Gastrocnemius medialis (tissue), 4 donors: ENCODE results near the gene EXD3.

Source experiments
- POLR2A ChIP-seq, 2 donors: fragments of 450-650 bp; IDR thresholded peaks; one replicate each; pipeline ENCODE4 v1.6.1; 2017; ENCODE audit warnings: antibody characterized with exemption in 2 of 2, mild to moderate bottlenecking in 2 of 2, moderate library complexity in 2 of 2
- TF ChIP-seq, protein P1 (sequence below), 5 experiments: fragments of 450-650 bp in 3 of 5; fragments of 200-600 bp in 2 of 5; sonication (generic) in 2 of 5; IDR thresholded peaks in 4 of 5; conservative IDR thresholded peaks in 1 of 5; 1 replicate in 4 of 5; 2 replicates in 1 of 5; pipeline ENCODE4 v1.5.1; 2016 to 2019; ENCODE audit warnings: antibody characterized with exemption in 5 of 5, mild to moderate bottlenecking in 3 of 5, moderate library complexity in 3 of 5

DNA sequence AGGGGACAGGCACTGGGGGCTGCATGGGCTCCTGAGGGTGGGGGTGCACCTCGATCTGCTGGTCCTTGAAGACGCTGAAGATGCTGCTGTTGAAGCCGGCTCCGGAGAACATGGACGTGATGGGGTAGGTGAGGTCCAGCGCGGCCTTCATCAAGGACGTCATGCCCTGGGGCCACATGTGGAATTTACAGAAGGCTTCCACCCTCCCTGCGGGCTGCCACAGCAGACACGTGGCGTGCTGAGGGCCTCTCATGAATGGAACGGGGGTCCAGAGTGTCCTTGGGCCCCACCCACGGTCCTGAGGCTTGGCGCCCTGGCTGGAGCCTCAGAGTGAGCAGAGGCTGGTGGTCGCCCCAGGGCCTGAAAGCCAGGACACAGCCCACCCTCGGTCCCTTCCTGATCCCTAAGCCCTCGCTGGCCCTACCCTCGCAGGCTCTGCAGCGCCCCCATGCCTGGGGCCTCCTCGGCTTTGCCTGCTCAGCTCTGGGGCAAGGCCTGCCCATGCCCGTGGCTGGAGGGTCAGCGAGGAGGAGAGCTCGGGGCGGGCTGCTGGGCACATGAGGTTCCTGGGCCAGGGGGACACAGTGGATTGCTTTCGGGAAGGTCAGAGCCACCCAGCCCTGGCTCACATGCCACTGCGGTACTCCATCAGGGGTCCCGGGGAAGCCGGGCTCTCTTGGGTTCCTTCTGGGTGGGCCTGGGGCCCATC, 41.5 kb upstream of the EXD3 start:
- TF ChIP-seq, protein P1, sequence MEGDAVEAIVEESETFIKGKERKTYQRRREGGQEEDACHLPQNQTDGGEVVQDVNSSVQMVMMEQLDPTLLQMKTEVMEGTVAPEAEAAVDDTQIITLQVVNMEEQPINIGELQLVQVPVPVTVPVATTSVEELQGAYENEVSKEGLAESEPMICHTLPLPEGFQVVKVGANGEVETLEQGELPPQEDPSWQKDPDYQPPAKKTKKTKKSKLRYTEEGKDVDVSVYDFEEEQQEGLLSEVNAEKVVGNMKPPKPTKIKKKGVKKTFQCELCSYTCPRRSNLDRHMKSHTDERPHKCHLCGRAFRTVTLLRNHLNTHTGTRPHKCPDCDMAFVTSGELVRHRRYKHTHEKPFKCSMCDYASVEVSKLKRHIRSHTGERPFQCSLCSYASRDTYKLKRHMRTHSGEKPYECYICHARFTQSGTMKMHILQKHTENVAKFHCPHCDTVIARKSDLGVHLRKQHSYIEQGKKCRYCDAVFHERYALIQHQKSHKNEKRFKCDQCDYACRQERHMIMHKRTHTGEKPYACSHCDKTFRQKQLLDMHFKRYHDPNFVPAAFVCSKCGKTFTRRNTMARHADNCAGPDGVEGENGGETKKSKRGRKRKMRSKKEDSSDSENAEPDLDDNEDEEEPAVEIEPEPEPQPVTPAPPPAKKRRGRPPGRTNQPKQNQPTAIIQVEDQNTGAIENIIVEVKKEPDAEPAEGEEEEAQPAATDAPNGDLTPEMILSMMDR (IDR thresholded peaks at IDR 0.05 in 4 of 5, conservative IDR thresholded peaks at IDR 0.05 in 1 of 5) = no peak
- no peak for TF ChIP-seq POLR2A (IDR thresholded peaks at IDR 0.05)
